ENCODE results near the gene CEP192.

DNA sequence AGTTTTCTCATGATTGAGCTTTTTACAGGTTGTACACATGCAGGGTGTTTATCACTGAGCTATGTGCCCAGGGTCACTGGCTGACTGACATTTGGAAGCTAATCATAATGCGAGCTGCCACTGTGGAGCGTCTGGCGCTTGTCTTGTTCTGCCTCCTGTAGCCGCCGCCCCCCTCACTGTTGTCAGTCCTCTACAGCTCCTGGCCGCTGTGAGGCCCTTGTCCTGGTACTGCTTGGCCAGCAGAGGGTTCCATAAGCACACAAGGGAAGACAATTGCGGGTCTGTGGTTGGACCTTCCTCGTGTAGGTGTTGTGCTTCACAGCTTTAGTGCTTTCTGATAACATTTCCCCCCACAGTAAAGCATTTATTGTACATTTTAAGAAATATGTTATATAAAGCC, 121.8 kb downstream of the CEP192 start:
- TF ChIP-seq, protein P1, sequence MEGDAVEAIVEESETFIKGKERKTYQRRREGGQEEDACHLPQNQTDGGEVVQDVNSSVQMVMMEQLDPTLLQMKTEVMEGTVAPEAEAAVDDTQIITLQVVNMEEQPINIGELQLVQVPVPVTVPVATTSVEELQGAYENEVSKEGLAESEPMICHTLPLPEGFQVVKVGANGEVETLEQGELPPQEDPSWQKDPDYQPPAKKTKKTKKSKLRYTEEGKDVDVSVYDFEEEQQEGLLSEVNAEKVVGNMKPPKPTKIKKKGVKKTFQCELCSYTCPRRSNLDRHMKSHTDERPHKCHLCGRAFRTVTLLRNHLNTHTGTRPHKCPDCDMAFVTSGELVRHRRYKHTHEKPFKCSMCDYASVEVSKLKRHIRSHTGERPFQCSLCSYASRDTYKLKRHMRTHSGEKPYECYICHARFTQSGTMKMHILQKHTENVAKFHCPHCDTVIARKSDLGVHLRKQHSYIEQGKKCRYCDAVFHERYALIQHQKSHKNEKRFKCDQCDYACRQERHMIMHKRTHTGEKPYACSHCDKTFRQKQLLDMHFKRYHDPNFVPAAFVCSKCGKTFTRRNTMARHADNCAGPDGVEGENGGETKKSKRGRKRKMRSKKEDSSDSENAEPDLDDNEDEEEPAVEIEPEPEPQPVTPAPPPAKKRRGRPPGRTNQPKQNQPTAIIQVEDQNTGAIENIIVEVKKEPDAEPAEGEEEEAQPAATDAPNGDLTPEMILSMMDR (conservative IDR thresholded peaks at IDR 0.05; ENCODE audit: low read length) = peak; percentile 27; the same call in 1 of the 2 replicates
- no peak for TF ChIP-seq EZH2phosphoT487 (IDR thresholded peaks at IDR 0.05; ENCODE audit: borderline replicate concordance)
